NCI-H1105 treated with DMSO at 0.1 percent for 48 hours (cell line): ENCODE measurements around the gene SLC26A9.
"Not testable (repeated sequence)": the region's sequence is repeated elsewhere in the genome, so short reads cannot be mapped to it uniquely, and the experiment has no call there.

Source experiments
- DNase-seq: peaks from one replicate; lab custom pipeline; 2025; lab: John Stamatoyannopoulos, UW

Gene SLC26A9

DNA sequence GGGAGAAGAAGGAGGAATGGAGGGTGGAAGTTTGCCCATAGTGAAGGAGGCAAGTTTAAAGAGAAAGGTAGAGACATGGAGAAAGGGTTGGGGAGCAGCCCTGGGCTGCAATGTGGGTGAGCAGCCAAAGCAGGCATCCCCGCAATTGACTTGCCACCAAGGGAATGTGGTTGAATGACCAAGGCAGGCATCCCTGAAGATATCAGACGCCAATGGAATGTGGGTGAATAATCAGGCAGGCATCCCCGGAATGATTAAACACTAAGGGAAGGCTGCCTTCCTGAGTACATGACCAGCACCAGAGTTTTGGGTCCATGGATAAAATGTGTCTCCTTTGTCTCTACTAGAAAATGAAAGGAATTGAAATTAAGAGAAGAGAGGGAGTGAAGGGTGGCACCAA lies 53.5 kb downstream of the SLC26A9 start:
- not testable (repeated sequence) for DNase-seq

DNA sequence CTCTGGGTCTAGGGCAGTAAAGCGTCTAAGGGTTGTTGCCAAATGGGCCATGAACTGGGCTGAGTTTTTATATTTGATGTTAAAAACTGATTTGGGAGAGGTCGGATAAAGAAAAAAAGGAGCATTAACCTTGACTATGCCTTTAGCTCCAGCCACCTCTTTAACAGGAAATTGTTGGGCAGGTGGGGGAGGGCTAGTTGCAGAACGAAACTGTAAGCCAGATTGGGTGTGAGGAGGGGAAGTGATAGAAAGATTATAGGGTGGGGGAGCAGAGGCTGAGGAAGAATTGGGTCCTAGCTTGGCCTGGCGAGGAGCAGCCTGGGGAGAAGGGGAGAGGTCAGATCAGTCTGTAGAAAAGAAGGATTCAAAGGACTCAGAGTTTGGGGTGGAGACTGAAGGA lies 54.2 kb downstream of the SLC26A9 start:
- DNase-seq: not testable (repeated sequence)

DNA sequence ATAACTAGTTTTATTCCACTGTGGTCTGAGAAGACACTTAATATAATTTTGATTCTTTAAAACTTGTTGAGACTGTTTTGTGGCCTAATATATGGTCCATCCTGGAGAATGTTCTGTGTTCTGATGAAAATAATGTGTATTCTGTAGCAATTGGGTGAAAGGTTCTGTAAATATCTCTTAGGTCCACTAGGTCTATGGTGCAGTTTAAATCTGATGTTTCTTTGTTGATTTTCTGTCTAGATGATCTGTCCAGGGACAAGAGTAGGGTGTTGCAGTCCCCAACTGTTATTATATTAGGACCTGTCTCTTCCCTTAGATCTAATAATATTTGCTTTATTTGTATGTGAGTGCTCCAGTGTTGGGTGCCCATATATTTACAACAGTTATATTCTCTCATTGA lies 59.5 kb downstream of the SLC26A9 start:
- DNase-seq: no peak

DNA sequence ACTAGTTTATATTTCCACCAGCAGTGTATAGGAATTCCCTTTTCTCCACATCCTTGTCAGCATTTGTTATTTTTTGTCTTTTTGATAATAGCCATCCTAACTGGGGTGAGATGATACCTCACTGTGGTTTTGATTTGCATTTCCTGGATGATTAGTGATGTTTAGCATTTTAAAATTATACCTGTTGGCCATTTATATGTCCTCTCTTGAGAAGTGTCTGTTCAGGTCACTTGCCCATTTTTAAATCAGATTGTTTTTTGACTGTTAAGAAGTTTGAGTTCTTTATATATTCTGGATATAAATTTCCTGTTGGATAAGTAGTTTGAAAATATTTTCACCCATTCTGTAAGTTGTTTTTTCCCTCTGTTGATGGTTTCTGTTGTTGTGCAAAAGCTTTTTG lies 62.3 kb downstream of the SLC26A9 start:
- no peak for DNase-seq

DNA sequence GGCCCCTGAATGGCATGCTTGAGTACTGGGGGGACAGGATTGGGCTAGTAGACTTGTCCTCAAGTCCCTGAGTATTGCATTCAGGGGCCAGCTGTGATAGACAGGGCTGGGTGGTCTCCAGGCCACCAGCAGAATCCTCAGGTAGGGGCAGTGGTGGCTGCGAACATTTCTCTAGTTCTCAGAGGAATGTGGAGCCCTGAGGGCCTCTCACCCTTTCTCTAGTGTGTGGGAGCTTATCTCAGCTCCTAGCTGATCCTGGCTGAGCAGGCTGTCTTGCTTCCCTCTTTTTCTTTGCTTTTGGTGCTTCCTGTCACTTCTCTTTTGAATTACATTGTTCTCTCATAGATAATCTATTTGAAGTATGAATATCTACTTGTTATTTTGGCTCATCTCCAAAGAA lies 63.3 kb downstream of the SLC26A9 start:
- no peak for DNase-seq

DNA sequence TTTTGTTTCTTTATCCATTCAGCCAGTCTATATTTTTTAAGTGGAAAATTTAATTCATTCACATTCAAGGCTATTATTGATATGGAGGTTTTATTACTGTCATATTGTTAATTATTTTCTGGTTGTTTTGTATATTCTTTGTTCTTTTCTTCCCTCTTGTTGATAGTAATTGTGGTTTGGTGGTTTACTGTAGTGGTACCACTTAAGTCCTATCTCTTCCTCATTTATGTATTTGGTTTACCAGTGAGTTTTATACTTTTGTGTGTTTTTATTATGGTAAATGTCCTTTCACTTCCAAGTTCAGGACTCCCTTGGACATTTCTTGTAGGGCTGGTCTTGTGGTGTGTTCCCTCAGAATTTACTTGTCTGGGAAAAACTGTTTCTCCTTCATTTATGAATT lies 65.2 kb downstream of the SLC26A9 start:
- no peak for DNase-seq

DNA sequence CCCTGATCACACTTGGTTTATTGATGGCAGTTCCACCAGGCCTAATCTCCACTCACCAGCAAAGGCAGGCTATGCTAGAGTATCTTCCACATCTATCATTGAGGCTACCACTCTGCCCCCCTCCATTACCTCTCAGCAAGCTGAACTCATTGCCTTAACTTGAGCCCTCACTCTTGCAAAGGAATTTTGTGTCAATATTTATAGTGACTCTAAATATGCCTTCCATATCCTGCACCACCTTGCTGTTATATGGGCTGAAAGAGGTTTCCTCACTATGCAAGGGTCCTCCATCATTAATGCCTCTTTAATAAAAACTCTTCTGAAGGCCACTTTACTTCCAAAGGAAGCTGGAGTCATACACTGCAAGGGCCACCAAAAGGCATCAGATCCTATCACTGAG lies 70.1 kb downstream of the SLC26A9 start:
- DNase-seq: not testable (repeated sequence)

DNA sequence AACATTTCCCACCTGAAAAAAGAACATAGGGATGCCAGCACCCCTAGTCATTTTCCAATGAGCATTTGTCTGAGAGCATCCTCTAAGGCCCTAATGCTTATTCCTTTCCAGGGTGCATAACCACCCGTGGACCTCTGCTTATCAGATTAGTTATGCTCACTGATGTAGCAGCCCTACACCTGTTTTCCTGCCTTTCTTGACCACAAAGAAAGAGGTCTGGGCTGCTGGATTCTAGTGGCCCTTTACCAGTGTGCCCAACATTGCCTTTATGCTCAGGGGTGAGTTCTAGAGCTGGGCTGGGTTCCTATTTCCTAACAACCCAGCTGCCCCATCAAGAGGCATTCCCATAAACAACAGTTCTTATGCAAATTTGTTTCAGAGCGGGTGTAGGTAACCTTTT lies 73.0 kb downstream of the SLC26A9 start:
- DNase-seq: no peak
